Progenitor cell of endocrine pancreas (in vitro differentiated cells): ENCODE measurements around the gene RREB1. TPM values are rescaled to one million over a fixed set of nuclear protein-coding genes. Genes with fewer than 3 reads are reported as not detected.

Experiments
- DNase-seq: peaks from one replicate; pipeline ENCODE4 v3.0.0; 2021; ENCODE audit warnings: low spot score; ENCODE audit not compliant: unreplicated experiment
- H3K27ac Mint-ChIP-seq: 2 replicates; pipeline ENCODE4 v1.8.0; 2021; ENCODE audit warnings: mild to moderate bottlenecking, moderate library complexity, mixed read lengths
- H3K27me3 Mint-ChIP-seq: 2 replicates; pipeline ENCODE4 v1.8.0; 2021; ENCODE audit warnings: mixed read lengths
- H3K36me3 Mint-ChIP-seq: 2 replicates; pipeline ENCODE4 v1.8.0; 2022; ENCODE audit warnings: mixed read lengths; ENCODE audit not compliant: insufficient read depth
- H3K4me1 Mint-ChIP-seq: 2 replicates; pipeline ENCODE4 v1.8.0; 2021; ENCODE audit warnings: low read depth, mixed read lengths
- H3K4me3 Mint-ChIP-seq: 2 replicates; pipeline ENCODE4 v1.8.0; 2021; ENCODE audit warnings: low read depth, mild to moderate bottlenecking, moderate library complexity, mixed read lengths
- H3K9me3 Mint-ChIP-seq: 2 replicates; pipeline ENCODE4 v1.8.0; 2021; ENCODE audit warnings: low read depth, mixed read lengths
- CTCF ChIP-seq: fragments of 200-600 bp; sonication (generic); IDR thresholded peaks from one replicate; pipeline ENCODE4 v1.5.0; 2021; ENCODE audit warnings: antibody characterized with exemption, mild to moderate bottlenecking; ENCODE audit not compliant: unreplicated experiment
- total RNA-seq: library from RNA; stranded (reverse); gene quantifications from 2 replicates; pipeline ENCODE4 v1.2.1, GENCODE V29; 2021

Gene RREB1
- total RNA-seq, 1 donor from 2014 or later, result 71.7 TPM

DNA sequence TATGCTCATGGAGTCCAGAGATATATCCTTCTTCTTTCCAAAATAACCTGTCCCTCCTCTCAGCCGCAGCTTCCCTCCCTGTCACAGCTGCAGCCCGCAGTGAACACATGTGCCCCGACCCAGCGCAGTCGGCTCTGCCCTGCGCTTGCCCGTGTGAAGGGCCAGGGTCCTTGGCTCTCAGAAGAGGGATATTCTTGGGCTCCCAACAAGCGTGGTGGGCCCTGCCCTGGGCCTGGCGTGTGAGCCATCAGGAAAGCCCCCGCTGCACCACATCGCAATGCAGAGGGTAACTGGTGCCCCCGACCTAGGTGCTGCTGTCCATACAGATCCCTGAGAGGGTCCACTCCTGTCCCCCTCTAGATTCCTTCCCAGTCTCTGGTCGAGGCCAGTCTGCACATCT lies 140.1 kb downstream of the RREB1 start:
- no peaks in the 10 kb centered on the region for H3K9me3 Mint-ChIP-seq
- no peak overlapping the region for H3K4me3 Mint-ChIP-seq
- peaks cover 7% of the 10 kb centered on the region for H3K36me3 Mint-ChIP-seq
- no peak for TF ChIP-seq CTCF
- H3K27ac Mint-ChIP-seq, result no peak overlapping the region
- no peak for DNase-seq
- no peaks in the 10 kb centered on the region for H3K27me3 Mint-ChIP-seq
- H3K4me1 Mint-ChIP-seq, result peaks cover 18% of the 10 kb centered on the region

- DNase-seq, result no peak
- no peak for TF ChIP-seq CTCF
- Mint-ChIP-seq H3K9me3 (no peaks in the 10 kb centered on the region), H3K4me3 (no peak overlapping the region), H3K27me3 (no peaks in the 10 kb centered on the region), H3K4me1 (peaks cover 9% of the 10 kb centered on the region), H3K36me3 (peaks cover 6% of the 10 kb centered on the region), H3K27ac (no peak overlapping the region)
Observed at GRCh38 chr6:7249391-7249790, 141.6 kb downstream of the RREB1 start.

- Mint-ChIP-seq H3K36me3 (peaks cover 6% of the 10 kb centered on the region), H3K9me3 (no peaks in the 10 kb centered on the region), H3K4me3 (no peak overlapping the region), H3K27ac (no peak overlapping the region), H3K4me1 (peaks cover 9% of the 10 kb centered on the region), H3K27me3 (no peaks in the 10 kb centered on the region)
- no peak for TF ChIP-seq CTCF
- DNase-seq, result no peak
Observed at GRCh38 chr6:7249946-7250643, 142.3 kb downstream of the RREB1 start.

DNA sequence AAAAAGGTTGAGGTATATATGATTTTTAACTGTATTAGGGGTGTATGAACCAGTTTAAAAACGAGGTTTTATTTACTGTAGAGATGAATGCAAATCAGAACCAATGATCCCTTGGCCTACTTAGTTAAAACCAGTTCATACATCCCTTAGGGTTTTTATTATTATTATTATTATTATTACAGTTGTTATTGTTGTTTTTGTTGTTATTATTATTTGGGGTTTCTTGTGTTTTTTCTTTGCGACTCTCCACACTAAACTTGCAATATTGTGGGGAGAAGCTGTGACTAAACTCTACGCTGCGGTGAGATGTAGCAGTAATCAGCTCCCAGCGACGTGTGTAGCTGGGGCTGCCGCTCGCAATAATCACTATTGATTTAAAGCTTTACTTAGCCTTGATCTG lies 143.1 kb downstream of the RREB1 start:
- H3K4me1 Mint-ChIP-seq, result peaks cover 9% of the 10 kb centered on the region
- no peaks in the 10 kb centered on the region for H3K27me3 Mint-ChIP-seq
- H3K9me3 Mint-ChIP-seq, result no peaks in the 10 kb centered on the region

DNA sequence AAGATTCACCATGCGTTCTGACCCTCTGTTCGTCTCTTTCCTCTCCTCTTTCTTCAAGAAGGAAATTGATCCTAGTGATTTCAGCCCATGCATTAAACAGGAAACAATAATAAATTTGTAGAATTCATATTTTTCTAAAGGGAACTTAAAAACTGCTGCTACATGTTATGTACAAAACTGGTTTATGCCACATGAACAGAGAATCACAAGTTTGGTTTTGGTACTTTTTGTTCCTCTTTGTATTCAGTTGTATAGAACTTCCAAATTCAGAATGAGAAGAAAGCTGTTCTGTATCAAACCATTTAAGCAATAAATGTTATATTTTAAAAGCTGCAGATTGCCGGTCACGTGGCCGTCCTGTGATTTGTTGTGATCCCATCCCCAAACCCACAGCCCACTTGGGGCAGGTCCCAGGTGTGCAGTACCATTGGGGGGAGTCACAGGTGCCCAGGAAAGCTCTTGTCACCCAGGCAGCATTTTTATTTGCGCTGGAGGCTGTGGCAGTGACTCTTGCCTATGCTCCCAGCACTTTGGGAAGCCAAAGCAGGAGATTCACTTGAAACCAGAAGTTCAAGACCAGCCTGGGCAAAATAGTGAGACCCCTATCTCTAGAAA lies 144.0 kb downstream of the RREB1 start:
- Mint-ChIP-seq H3K4me3 (no peak overlapping the region), H3K27me3 (no peaks in the 10 kb centered on the region), H3K4me1 (peaks cover 9% of the 10 kb centered on the region), H3K9me3 (peaks cover 2% of the 10 kb centered on the region), H3K36me3 (peaks cover 6% of the 10 kb centered on the region), H3K27ac (no peak overlapping the region)
- TF ChIP-seq CTCF, result no peak
- no peak for DNase-seq

More for the DNA sequence above, 143.1 kb downstream of the RREB1 start:
- Mint-ChIP-seq H3K36me3 (peaks cover 6% of the 10 kb centered on the region), H3K4me3 (no peak overlapping the region), H3K27ac (no peak overlapping the region)
- no peak for TF ChIP-seq CTCF
- DNase-seq, result no peak
